ENCODE measurements around the gene SKIL. TPM values are rescaled to one million over a fixed set of nuclear protein-coding genes. Genes with fewer than 3 reads are reported as not detected.

SKIL gene
- total and polyA plus RNA-seq, 2 experiments from 2014 or later = 141 to 358 TPM

- no peak for TF ChIP-seq ZNF462 (CRISPR knock-in tag; IDR thresholded peaks at IDR 0.05)
- no peak for TF ChIP-seq STAT1 (IDR thresholded peaks at IDR 0.05; ENCODE audit: unreplicated experiment)
- no peak for TF ChIP-seq ZNF114 (CRISPR knock-in tag; IDR thresholded peaks at IDR 0.05)
- TF ChIP-seq POLR2AphosphoS5 (IDR thresholded peaks at IDR 0.05; ENCODE audit: low read depth) = no peak
- no peak for TF ChIP-seq ZNF331 (CRISPR knock-in tag; IDR thresholded peaks at IDR 0.05; ENCODE audit: low read depth)
- TF ChIP-seq JUNB (IDR thresholded peaks at IDR 0.05; ENCODE audit: unreplicated experiment) = no peak
- TF ChIP-seq REST (IDR thresholded peaks at IDR 0.05; ENCODE audit: unreplicated experiment) = no peak
- TF ChIP-seq EZH2 (IDR thresholded peaks at IDR 0.05; ENCODE audit: low read depth, unreplicated experiment) = no peak
These were observed 29.0 kb downstream of the SKIL start (continued) for GRCh38 chr3:170386468-170386867.

All from GM23338 (cell line).